GM21737 (cell line): Measurements from ENCODE around the gene GLYR1.
A peak's percentile ranks its signal among the peaks of the same experiment; 100 is the strongest.

ENCODE experiments used
- ATAC-seq: cut with Tn5 transposase; IDR thresholded peaks from one replicate; pipeline ENCODE4 v1.9.1; 2021; ENCODE audit warnings: mild to moderate bottlenecking, moderate library complexity; ENCODE audit not compliant: unreplicated experiment

GLYR1 gene

DNA sequence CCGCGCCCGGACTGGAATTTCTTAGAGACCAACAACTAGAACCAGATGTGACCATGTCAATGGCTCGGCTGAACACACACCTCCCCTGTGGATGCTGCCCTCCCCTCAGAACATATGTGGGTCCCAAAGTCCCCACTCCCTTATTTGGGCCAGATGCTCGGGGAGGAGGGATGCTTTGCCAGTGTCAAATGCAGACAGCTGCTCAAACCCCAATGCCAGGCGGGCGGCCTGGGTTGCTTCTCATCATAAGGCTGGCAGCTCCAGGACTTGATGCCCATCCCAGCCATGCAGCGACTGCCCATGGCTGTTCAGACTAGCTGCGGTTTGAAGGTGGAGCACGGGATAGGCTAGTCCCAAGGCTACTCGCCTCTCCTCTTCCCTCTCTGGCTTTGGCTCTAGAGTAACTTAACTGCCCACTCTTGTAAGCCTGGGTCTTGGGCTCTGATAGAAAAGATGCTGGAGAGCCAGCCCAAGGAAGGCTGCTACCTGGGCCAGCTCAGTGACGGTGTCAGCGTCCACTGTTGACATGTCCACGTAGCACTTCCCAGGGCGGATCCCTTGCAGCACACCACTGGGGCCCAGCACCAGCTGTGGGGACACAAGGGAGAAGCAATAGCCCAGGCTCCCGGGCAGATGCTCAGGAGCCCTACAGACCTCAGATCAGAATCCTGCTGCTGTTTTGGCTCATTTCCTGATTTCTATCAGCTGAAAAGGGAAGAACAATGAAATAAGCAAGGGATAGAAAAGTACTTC, 33.7 kb downstream of the GLYR1 start:
- ATAC-seq = no peak

DNA sequence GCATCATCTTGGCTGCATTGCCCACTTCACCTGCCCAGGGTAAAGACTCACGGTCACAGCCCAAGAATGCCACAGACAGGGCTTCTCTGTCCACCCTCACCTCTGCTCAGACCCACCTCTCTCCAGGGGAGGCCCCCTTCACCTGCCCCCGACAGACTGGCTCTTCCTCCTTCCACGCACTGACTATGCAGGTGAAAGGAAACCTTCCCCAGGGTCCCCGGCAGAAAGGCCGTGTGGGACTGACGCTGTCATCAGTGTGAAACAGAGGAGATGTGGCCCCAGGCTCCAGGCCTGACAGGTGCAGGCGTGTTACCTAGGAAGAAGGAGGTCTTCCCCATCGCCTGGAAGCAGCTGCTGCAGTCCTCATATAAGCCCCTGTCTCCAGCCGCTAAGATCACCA, 35.3 kb downstream of the GLYR1 start:
- ATAC-seq = no peak

DNA sequence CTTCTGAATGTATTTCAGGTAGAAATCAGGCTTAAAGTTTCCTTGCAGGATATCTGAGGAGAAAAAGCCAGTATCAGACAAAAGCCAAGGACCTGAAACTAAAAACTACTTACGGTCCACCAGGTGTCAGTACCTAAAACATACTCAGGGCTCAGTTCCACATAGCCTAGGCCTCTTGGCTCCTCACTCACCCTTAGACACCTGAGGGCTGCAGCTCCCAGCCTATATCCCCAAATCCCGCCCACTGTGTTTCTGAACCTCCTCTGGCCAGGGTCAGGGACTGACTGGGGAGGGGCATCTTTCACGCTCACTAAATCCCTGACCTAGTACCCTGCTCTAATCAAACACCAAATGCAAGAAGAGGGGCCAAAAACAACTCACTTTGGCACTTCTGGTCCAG, 35.8 kb downstream of the GLYR1 start:
- no peak for ATAC-seq

DNA sequence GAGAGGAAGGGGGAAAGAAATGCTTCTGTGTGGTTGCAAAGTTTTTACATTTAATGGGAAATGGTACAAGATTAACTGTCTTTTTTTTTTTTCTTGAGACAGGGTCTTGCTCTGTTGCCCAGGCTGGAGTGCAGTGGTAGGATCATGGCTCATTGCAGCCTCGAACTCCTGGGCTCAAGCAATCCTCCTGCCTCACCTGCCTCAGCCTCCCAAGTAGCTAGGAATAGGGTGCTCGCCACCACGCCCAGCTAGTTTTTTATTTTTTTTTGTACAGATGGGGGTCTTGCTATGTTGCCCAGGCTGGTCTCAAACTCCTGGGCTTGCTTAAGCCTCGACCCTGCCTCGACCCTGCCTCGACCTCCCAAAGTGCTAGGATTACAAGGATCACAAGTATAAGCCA, 40.8 kb downstream of the GLYR1 start:
- no peak for ATAC-seq

DNA sequence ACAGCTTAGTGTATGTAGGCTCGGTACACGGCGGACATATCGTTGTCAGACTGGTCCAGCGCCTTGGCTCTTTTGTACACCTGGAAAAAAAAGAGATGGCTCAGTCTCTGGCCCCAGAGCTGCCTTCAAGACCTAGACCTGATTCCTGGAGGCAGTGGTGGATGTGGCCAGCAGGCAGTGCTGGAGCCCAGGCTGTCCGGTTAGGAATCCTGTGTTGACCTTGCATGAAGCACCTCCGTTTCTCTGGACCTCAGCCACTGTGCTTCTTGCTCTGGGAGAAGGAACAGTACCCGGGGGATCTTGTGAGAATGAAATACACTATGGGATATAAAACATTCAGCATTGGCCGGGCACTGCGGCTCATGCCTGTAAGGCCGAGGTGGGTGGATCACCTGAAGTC, 41.9 kb downstream of the GLYR1 start:
- no peak for ATAC-seq

DNA sequence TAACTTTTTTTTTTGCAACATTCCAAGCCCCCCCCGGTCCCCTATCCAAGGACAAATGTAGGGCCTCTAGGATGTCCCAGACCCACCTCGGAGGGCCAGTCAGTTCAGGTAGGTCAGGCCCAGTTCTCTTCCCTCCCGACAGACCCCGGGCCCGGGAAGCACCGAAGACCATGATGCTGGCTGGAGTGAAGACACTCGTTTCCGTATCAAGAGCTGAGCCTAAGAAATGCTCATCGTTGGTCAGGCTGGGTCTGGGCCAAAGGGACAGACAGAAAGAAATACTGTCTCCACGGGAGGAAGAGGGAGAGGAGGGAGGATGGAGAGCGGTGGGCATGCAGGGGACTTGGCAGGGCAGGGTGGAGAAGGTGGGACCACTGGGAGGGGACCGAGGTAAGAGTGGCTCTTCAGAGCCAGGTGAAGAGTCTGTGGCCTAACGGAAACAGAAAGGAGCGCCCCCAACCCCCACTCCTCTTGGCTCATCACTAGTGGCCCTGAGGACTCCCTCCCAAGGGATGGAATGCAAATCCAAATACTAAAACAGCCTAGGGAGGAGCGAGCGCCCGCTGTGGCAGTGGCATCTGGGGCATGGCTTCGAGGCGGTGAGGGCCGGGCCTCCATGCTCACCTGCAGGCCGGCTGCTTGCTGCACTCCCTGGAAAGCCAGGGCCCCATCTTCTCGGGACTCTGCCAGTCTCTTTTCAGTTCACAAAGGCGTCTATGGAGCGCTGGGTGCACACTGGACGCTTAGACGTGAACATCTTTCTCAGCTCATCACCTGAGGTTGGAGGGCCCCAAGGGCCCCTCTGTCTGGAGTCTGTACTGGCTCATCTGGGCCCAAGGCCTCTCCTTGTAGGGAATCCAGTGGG, 43.0 kb downstream of the GLYR1 start:
- no peak for ATAC-seq

DNA sequence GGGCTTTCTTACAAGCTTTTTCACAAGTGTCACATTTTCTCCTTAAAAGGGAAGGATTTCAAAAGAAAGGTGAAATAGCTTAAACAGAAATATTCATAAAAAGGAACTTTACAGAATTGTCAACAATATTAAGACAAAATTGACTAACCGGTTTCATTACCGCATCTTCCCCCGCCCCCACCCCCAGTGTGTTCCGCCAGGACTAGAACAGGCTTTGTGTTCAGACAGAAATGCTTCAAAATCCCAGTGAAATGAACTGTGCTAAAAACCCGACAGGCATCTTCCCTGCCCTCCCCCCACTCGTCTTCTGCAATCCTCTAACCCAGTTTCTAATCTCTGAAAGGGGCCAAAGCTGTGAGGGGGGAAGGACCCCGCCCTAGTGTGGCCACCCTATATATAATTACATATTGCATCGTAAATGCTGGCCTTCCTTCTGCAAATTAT, 43.7 kb downstream of the GLYR1 start:
- no peak for ATAC-seq

DNA sequence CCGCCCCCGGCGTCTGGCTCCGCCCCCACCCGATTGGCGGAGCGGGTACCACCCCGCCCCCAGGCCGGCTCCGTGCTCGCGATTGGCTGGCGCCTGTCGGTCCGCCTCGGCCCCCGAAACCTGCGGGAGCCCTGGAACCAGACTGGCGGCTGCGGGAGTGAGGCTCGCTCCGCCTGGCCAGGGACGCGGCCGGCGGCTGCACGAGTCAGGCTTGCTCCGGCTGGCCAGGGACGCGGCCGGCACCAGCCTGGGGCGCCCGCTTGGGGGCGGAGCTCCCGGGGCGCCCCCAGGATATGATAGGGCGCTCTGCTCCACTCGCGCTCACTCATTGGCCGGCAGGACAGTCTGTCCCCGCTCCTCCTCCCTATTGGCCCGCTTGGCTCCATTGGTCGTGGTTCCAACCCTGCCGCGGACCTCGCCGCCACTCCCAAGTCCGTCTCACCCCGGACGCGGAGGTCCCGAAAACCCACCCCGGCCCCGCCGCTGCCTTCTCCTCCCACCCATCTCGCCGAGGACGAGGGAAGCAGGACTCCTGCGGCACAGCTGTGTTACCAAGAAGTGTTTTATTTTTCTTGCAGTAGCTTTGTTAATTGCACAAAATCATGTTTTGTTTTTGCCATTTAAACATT, 44.3 kb downstream of the GLYR1 start:
- ATAC-seq = peak; percentile 86

DNA sequence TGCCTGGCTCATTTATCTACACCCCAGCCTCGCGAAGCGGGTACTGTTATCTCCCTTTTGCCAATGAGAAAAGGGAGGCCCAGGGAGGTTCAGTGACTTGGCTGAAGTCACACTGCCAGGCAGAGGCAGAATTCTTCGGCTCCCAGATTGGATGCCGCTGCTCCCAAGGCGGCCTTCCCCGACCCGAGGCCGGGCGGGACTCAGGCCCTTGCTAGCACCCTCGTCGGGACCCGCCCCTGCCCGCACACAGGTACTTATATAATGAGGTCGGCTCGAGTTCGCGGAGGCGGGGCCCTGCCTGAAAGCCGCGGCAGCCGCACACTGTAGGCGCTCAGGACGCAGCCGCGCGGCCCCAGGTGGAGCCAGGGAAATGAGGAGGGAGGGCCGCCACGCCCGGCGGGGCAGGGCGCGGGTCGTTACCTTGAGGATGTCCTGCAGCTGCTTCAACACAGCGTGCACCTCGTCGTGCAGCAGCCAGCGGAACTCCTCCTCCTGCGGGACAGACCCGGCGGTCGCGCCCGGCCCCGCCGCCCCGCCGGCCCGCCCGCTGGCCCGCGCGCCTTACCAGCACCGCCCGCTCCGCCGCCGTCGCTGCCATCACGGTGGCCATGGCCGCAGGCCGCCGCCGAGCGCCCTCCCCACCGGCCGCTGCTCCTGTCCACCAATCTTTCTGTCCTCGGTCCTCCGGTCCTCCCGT, 45.0 kb downstream of the GLYR1 start, which contains the start of gene ROGDI:
ROGDI (minus strand) TSS at position 672 of the 697 bp plus-strand sequence; CDS start at position 610, 62 bp downstream.
- peak; percentile 46 for ATAC-seq

DNA sequence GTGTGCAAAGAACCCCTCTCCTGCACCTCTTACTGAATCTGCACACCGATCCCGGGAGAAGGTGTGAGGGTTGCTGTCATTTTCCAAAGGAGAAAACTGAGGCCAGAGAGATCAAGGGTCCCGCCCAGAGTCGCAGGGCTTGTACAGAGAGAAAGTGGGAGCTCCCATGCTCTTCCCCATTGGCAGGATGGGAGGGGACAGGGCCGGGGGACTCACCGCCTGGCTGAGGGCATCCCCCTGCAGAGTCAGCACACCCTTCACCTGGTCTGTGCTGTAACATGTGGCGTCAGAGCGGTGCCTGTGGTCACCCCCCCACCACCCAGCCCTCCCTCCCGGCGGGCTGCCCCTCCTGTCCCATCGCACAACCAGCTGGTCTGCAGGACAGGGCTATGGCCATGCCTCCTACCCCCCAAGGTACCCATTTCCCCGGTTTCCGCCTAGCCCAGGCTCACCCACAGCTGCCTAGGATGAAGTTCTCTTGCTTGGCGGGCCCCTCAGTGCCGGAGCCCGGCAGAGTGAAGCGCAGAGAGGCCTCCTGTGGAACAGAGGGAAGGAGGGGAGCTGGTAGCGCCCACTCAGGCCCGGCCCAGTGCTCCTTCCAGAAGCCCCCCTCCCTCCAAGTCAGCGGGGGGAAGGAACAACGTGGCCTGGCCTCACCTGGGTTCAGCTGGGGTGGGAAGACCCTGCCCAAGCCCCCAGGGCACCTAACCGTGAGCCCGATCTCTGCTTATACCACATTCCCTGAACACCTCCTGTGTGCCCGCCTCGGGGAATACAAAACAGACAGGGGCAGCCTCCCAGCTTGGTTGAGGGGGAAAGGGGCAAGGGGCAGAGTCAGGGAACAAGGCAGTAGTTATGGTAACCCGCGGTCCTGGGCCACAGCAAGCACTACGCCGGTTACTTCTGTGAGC, 45.8 kb downstream of the GLYR1 start:
- no peak for ATAC-seq

DNA sequence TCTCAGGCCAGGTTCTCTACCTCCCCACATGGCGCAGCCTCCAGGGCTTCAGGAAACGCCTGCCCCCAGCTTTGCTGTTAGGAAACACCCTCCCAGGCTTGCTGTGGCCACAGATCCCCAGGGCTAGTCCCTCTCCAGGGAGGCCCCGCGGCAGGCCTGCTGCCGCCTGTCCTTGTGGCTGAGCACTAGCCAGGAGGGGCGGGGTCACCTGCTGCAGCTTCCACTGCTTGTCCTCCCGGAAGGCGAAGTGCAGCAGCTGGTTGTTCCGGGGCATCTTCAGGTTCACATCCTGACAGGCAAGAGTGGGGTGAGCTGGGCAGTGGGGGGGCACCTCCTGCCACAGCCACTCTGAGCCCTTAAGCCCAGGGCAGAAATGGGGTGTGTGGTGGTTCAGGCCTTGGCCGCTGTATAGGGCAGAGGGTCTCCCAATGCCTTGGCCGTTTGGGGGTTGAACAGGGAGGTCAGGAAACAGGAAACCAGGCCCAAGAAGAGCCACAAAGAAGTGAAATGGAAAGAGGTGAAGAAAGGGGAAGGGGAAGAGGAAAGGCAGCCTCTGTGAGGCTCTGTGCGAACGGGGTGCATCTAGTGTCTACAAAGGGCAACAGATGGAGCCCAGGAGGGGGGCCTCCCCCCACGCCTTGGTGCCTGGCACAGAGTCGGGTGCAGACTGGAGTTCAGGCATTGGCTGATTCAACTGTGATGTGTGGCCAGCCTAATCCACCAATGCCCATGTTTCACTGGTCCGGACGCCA, 46.6 kb downstream of the GLYR1 start:
- no peak for ATAC-seq

DNA sequence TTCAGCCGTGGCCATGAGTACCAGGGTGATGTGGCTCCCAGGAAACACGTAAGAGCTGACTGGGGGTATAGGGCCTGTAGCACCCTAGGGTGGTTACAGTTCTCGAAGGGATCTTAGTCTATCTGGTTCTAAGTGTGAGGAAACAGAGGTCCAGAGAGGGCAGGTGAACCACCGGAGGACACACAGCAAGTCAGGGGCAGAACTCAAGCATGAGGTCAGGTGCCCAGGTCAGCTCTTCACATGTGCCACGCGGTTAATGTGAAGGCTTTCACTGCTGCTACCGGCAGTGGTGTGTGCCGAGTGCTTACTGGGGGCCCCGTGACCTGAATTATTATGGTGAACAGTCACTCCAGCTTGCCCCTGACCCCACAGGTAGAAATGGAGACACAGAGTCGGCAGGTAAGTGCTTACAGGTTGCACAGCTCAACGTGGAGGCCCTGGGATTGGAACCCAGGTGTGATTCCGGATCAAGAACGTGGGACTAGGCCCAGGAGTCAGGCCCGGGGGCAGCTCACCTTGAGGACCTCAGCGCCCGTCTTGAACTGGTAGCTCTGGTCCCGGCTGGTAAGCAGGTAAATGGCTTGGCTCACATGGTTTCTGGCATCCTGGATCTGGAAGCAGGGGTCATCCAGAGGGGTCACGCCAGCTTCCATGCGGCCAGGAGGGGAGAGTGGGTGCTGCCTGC, 47.8 kb downstream of the GLYR1 start:
- no peak for ATAC-seq

DNA sequence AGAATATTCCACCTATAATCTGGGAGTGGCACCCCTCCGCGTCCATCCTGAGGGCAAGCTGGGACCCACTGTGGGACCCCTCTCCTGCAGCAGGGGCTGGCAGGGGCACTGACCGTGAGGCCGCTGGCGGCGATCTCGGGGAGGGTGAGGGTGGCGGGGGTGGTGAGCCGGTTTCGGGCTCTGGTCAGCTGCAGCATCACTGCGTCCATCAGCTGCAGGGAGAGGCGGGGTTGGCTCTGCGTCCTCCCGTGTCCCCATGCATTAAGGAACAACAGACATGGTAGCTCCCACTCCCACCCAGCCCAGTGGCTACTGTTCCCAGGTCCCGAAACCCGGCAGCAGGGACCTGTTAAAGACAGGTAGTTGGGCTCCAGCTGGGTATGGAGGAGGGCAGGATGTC, 48.6 kb downstream of the GLYR1 start:
- no peak for ATAC-seq

DNA sequence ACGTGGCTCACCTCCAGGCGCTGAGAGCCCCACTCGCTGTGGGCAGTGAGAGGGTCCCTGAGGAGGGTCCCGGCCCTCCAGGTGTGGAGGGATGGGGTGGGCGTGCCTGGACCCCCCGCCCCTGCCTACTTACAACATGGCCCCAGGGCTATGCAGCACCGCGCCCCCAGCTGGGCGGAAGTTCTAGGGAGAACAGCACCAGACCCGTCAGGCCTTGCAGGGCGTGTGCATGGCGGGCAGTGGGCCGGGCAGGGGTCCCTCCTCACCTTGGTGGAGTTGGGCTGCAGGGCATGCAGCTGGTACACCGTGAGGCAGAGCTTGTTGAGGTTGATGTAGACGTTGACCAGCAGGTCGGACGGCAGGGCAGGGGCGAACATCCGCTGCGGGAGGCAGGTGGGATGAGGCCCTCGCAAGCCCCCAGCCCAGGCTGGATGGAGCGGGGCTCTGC, 49.3 kb downstream of the GLYR1 start:
- no peak for ATAC-seq

DNA sequence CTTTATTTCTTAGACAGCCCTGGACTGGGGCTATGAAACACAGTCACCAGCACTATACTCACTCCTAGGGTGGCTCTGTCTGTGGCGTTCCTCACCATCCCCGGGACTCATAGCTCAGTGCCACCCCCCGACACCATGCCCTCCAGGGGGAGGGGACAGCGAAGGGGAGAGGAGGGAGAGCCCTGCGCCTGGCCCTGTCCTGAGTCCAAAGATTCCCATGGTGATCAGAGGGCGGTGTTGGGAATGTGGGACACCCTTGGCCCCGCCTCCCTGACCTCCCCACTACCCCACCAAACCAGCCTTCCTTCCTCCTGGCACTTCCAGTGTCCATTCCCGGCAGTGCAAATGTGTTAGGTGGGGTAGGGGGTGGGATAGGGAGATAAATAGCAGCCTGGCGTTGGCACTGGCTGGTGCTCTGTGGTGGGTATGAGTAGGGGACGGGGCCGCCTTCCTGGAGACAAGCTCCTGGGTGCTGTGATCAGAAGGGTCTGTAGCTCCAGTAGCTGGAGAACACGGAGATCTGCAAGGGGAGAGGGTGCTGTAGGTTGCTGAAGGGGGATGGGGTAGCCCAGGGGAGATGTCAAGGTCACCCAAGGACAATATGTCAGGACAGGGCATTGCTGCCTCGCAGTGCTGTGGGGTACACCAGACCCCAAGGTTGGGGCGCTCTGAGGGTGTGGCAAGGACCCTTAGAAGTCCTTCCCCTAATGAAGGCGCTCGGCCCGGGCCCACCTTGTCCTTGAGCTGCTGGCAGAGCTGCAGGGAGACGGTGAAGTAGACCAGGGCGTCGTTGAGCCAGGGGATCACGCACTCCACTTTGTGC, 49.9 kb downstream of the GLYR1 start:
- ATAC-seq = no peak

DNA sequence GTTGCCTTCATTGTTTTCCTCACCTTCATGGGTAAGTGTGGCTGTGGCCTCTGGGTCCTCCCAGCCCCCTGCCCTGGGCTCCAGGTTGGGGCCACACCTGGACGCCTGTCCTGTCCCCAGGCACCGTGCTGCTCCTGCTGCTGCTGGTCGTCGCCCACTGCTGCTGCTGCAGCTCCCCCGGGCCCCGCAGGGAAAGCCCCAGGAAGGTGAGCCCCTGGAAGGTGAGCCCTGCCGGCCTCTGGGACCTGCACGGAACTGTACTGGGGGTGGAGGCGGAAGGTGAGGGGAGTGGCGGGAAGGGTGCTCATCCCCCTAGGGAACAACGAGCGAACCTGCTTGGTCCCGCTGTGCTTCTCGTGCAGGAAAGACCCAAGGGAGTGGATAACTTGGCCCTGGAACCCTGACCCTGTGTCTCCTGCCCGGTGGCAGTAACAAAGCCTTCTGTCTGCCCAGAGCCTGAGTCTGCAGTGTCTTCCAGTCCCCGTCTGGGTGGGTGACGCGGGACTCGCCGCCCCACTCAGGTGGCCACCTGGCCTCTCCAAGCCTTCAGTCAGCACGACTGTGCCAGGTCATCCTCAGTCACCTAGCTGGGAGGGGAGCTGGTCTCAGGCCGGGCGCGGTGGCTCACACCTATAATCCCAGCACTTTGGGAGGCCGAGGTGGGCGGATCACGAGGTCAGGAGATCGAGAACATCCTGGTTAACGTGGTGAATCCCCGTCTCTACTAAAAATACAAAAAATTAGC, 51.1 kb downstream of the GLYR1 start:
- no peak for ATAC-seq
